Superior temporal gyrus (tissue), 1 donor: ENCODE data around the gene HINFP.
"Not testable (repeated sequence)": the region's sequence is repeated elsewhere in the genome, so short reads cannot be mapped to it uniquely, and the experiment has no call there.

Experiments used
- DNase-seq: peaks from one replicate; pipeline ENCODE4 v3.0.0-alpha.2; 2016; ENCODE audit errors: extremely low spot score

The HINFP gene

DNA sequence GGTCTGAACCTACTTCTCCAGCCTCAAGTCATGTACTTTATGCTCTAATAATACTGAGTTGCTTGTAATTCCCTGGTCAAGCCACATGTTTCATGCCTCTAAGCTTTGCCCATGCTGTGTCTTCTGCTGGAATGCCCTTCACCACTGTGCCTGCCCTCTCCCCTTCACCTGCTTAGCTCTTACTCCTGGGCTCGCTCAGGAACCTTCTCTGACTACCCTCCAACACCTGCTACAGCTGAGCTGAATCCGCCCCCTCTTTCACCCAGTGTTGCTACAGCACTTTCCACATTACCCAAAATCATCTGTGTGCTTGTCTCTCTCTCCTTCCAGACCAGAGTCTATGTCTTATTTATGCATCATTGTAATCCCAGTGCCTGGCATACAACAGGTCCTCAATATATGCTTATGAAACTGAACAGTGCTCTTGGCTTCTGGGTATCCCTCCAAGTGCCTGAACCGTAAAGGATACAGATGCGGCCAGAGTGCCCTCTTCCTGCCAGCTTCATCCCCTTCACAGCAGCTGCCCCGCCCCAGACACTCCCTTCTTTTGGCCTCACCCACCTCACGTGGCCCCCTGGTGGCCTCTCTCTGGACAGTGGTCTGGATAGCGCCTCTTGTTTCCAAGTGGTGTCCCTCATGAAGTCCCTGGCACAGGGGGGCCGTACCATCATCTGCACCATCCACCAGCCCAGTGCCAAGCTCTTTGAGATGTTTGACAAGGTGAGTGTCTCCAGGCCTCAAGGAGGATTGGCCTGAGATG is 34.5 kb downstream of the HINFP start:
- DNase-seq, result no peak

DNA sequence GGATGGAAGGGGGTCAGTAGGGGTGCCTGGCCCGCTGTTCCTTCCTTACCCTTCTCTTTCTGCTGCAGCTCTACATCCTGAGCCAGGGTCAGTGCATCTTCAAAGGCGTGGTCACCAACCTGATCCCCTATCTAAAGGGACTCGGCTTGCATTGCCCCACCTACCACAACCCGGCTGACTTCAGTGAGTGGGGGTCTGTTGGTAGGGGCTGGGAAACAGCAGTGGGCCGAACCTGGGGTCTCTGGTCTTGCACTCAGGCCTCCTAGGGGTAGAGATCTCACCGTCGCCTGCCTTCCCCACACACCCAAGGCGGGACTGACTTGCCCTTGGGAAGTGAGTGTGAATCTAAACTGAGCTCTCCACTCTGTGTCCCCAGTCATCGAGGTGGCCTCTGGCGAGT is 35.1 kb downstream of the HINFP start:
- no peak for DNase-seq

DNA sequence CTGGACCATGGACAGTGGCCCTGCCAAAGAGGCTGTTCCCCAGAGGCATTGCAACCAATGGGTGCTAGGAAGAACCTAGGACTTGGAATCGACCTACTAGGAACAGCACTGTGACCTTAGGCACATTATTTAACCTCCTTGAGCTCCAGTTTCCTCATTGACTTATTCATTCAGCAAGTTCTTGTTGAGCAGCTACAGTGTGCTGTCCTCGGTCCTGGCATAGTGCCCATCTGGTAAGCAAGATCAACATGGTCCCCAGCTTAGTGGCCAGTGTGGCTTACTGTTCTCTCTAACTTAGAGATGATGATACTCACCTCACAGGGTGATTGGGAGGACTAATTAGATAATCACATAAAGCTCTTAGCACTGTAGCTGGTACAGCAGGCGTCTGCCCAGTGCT is 35.7 kb downstream of the HINFP start:
- DNase-seq, result no peak

DNA sequence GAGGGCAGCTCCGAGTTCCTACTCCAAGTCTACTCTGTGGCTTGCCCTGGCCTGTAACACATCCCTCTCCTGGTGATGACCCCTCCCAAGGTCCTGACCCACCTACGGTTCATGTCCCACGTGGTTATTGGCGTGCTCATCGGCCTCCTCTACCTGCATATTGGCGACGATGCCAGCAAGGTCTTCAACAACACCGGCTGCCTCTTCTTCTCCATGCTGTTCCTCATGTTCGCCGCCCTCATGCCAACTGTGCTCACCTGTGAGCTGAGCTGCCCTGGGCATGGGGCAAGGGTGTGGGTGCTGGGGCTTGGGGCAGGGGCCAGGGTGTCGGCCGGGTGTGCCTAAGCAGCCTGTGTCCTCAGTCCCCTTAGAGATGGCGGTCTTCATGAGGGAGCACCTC is 37.1 kb downstream of the HINFP start:
- no peak for DNase-seq

DNA sequence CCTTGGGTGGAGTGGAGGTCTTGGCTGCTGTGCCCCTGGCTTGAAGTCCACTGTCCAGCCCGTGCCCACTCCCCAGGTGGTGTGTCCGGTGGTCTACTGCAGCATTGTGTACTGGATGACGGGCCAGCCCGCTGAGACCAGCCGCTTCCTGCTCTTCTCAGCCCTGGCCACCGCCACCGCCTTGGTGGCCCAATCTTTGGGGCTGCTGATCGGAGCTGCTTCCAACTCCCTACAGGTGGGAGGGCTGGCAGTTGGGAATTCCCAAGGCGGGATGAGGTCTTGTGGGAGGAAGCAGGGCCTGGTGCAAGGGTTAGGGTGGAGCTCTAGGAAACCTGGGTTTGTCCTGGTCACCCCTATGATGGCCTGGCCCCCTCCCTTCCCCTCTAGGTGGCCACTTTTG is 38.8 kb downstream of the HINFP start:
- DNase-seq, result no peak

DNA sequence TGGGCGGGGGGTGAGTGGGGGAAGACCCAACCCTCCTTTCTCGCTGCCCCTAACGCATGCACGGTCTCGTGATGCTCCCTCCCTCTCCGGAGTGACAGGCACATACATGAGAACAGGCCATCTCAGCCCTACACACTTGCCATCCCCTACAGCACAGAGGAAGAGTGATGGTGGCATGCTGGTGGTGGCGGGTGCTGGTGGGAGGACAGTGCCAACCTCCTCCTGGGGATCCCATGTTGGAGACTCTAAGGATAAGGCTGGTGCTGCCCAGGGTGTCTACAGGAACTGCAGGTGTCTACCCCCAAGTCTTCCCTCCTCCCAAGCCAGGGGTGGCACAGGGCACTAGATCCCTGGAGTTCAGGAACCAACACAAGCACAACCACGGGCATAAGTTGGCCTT is 40.5 kb downstream of the HINFP start:
- no peak for DNase-seq

DNA sequence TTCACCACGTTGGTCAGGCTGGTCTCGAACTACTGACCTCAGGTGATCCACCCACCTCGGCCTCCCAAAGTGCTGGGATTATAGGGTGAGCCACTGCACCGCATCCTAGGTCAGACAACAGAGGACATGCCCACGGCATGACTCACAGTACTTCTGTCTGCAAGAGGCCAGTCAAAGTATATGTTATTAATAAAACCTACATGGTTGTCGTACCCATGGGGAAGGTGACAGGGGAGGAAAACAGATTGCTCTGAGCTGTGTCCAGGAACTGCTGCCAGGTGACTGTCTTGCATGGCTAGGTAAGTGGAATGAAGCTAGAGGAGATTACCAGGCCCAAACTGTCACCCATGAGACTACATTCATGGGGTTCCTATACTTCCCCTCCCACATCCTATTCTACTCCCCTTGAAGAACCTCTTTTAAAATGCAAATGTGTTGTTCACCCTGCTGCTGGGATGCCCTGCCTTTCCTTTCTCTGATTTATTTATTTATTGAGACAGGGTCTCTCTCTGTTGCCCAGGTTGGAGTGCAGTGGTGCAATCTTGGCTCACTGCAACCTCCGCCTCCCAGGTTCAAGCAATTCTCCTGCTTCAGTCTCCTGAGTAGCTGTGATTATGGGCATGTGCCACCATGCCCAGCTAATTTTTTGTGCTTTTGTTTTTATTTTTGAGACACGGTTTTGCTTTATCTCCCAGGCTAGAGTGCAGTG is 45.1 kb downstream of the HINFP start:
- no peak for DNase-seq

DNA sequence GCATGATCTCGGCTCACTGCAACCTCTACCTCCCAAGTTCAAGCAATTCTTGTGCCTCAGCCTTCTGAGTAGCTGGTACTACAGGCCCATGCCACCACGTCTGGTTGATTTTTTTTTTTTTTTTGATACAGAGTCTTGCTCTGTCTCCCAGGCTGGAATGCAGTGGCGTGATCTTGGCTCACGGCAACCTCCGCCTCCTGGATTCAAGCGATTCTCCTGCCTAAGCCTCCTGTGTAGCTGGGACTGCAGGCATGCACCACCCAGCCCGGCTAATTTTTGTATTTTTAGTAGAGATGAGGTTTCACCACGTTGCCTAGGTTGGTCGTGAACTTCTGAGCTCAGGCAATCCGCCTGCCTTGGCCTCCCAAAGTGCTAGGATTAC is 45.7 kb downstream of the HINFP start:
- DNase-seq, result not testable (repeated sequence)

DNA sequence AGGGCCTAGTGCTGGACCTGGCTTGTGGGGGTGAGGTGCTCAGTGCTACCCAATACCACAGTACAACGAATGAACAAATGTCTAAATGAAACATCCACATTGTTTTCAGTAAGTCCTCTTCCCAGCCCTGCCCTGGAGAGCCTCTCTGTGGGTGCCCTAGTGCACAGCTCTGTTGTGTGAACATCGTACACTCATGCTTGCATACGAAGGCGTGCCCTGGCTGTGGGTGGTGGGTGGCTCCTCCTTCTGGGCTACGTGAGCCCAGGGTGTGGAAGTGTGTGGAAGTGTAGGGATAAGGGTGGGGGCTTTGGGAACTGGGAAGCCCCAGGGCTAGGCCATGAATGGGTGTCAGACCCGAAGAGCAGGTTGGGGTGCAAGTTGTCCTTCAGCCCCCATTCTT is 46.6 kb downstream of the HINFP start:
- no peak for DNase-seq

DNA sequence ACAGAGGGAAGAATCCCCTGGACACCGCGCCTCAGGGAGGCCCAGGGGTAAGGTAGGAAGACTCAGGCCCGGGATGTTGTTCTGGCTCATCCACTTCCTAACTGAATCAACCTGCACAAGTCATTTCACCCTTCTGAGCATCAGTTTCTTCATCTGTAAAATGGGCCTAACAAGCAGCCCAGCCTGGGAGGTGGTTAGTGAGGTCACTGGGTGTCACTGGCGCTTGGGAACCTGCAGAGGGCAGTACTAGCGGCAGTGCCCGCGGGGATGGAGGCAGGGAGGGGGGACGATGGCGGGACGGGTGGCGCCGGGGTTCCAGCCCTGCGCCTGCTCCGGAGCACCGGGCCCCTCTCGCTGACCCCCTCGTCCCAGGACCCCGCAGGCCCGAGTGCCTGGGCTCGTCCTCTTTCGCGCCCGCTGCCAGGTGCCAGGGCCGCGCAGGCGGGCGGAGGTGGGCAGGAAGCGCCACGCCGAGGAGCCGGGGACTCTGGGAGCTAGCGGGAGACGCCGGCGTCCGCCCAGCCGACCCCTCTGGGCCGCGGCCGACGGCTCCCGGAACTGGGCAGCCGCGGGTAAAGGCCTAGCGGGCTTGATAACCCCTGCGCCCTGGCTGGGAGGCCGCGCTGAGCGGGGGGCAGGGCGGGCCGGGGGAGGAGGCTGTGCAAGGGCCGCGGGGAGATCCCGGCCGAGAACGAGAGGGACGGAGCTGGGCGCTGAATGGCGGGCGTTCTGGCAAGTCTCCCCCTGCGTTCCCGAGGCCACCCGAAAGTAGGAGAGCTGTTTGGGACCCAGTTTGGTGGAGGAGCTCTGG is 47.3 kb downstream of the HINFP start, which contains the start of gene NLRX1:
Gene NLRX1 (plus strand): TSS at position 255 of the 811 bp plus-strand sequence. CDS start 2,679 bp downstream, outside the sequence.
- peak; percentile 75 for DNase-seq

DNA sequence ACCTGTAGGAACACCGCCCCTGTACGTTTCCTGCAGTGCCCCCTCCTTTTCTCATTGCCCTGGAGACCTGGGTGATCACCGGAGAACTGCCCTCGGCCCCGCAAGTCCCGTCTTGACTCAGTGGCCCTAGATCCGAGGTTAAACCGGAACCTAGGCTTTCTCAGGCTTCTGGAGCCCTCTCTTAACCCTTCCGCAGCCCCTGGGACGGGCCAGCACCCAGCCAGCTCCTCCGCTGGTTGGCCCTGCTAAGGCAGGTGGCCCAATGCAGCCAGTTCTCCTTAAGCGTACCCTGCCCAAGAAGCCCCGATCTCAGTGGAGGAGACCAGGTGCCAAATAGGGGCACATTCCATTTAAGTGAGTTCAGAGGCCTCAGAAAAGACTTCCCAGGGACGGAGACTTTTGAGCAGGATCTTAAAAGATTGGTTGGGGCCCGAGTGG is 47.9 kb downstream of the HINFP start:
- DNase-seq, result peak; percentile 15

DNA sequence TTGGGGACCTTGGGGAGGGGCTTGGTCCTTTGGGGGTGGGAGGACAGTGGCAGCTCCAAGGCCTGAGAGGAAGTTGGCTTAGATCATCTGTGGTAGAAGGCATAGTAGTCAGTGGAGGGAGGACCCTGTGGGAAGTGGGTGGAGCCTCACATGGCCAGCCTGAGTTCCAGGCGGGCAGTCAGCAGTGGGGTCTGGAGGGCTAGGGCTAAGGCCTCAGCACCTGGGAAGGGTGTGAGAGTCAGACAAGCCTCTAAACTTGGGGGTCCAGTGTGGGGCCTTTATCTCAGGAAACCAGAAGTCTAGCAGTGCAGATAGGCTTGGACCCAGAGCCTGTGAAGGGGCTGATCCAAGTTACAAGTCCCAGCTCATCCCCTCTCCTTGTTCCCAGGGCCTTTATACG is 51.1 kb downstream of the HINFP start:
- no peak for DNase-seq

DNA sequence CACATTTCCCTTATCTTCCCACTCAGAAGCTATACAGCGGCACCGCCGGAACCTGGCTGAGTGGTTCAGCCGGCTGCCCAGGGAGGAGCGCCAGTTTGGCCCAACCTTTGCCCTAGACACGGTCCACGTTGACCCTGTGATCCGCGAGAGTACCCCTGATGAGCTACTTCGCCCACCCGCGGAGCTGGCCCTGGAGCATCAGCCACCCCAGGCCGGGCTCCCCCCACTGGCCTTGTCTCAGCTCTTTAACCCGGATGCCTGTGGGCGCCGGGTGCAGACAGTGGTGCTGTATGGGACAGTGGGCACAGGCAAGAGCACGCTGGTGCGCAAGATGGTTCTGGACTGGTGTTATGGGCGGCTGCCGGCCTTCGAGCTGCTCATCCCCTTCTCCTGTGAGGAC is 52.1 kb downstream of the HINFP start:
- no peak for DNase-seq

DNA sequence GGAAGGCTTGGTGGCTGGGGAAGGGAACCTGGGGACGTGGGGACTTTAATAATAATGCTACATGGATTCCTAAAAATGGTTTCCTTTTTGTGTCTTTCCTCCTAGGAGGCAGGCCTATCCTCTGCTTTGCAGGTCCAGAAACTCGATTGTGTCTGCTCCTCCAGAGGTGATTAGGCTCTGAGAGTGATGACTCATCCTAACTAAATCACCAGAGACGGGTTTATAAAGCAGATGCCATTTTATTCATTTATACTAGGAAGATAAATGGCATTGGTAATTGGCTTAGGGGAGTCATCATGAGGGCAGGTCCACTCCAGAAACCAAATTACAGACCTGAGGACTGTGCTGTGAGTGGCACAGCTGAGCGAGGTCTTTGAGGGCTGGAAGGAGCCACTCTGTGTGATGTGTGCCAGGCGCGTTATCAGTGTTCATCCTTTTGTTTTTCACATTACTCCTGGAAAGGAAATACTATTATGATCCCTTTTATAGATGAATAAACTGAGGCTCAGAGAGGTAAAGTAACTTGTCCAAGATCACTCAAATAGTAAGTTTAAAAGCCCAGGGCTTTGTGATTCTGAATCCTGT is 54.2 kb downstream of the HINFP start:
- no peak for DNase-seq

DNA sequence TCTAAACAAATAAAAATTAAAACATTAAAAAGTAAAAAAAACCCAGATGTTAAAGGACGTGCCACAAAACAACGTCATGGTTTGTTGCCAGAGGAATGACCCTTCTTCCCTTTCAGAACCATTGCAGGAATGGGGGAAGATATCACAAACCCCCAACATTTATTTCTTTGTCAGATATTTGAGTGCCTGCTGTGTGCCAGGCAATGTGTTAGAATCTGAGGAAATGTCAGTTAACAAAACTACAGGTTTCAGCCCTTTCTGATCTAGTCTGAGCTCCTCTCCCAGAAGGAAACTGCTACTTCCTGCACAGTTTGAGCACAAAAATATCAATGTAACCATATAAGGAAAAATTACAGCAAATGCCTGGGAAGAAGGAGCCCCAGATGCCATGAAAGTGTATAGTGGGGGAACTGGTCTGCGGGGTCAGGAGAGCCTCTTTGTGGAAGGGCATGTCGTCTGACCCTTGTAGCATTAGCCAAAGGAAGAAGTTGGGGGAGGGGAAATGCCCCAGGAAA is 56.8 kb downstream of the HINFP start:
- DNase-seq, result no peak

DNA sequence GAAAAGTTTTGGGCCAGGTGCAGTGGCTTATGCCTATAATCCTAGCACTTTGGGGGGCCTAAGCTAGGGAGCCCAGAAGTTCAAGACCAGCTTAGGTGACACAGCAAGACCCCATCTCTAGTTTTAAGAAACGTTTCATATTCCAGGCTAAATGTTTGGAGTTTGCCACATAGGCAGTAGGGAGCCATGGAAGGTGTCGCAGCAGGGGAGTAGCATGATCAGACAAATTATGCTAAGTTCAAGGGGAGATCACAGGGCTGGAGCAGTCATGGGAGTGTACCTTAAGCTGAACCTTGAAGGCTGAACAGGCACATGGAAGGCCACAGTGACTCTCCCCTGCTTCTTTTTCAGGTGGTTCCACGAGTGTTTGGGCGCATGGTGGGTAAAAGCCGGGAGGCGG is 58.0 kb downstream of the HINFP start:
- no peak for DNase-seq

DNA sequence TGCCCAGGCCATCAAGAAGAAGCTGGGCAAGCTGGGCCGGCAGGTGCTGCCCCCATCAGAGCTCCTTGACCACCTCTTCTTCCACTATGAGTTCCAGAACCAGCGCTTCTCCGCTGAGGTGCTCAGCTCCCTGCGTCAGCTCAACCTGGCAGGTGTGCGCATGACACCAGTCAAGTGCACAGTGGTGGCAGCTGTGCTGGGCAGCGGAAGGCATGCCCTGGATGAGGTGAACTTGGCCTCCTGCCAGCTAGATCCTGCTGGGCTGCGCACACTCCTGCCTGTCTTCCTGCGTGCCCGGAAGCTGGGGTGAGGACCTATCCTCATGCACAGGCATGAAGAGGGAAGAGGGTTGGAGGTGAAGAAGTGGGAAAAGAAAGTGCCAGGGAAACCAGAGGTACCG is 58.6 kb downstream of the HINFP start:
- DNase-seq, result no peak

DNA sequence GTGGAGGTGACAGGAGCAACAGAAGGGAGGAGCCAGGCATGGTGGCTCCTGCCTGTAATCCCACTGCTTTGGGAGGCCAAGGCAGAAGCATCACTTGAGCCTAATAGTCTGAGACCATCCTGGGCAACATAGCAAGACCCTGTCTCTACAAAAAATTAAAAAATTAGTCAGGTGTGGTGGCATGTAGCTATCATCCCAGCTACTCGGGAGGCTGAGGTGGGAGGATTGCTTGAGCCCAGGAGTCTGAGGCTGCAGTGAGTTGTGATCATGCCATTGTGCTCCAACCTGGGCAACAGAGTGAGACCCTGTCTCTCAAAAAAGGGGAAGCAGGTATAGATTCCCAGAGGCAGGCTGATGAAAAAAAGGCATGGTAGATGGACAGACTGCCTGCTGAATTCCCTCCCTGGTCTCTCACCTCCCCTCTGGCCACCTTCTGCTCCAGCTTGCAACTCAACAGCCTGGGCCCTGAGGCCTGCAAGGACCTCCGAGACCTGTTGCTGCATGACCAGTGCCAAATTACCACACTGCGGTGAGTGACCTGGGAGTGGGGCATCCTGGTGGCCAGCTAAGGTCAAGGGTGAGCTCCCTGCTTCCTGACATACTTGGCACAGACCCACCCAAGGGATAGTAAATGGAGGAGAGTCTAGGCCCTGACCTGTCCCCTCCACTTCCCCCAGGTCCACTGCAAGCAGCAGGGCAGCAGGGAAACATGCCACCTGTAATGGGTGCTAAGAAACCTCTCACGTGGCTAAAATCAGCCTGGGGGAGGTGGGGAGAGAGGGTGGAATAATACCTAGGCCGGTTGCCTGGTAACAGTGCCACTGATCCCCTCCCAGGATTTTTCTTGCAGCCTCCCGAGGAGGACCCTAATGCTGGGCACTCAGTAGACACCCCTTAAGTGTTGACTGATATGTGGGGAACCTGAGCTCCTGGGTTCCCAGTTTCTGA is 59.6 kb downstream of the HINFP start:
- no peak for DNase-seq

DNA sequence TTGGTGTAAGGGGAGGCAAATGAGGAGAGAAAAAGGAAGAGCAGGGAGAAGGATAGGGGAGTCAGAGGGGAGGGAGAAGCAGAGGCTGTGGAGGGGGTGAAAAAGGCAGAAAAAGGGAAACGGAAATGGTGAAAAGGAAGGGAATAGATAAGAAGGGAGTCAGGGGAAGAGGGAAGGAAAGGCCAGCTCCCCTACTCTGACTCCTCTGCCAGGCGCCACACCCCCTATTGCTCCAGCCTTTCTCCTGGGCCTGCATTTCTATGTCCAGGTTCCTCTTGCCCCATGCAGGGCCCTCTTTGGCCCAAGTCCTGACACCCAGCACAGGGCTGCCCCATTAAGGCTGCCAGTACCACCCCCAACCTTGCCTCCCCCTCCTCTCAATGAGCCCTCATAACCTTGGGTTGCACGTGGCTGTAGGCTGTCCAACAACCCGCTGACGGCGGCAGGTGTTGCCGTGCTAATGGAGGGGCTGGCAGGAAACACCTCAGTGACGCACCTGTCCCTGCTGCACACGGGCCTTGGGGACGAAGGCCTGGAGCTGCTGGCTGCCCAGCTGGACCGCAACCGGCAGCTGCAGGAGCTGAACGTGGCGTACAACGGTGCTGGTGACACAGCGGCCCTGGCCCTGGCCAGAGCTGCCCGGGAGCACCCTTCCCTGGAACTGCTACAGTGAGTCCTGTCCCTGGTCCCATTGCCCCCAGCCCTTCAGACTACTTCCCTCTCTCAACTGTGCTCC is 60.5 kb downstream of the HINFP start:
- no peak for DNase-seq

DNA sequence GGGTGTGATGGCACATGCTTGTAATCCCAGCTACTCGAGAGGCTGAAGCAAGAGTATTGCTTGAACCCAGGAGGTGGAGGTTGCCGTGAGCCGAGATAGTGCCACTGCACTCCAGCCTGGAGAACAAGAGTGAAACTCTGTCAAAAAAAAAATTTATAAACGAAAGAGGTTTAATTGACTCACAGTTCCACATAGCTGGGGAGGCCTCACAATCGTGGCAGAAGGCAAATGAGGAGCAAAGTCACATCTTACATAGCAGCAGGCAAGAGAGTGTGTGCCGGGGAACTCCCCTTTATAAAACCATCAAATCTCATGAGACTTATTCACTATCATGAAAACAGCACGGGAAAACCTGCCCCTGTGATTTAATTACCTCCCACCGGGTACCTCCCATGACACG is 63.0 kb downstream of the HINFP start:
- not testable (repeated sequence) for DNase-seq
